ENCODE results near the gene ZBTB20.

Gene ZBTB20

GRCh38 chr3:114565216-114565615 is 581.9 kb downstream of the ZBTB20 start:
- TF ChIP-seq EZH2phosphoT487 (IDR thresholded peaks at IDR 0.05; ENCODE audit: low read length) (no peak), EZH2 (optimal IDR thresholded peaks at IDR 0.05; ENCODE audit: low read depth, low read length) (no peak)
- TF ChIP-seq, protein P1, sequence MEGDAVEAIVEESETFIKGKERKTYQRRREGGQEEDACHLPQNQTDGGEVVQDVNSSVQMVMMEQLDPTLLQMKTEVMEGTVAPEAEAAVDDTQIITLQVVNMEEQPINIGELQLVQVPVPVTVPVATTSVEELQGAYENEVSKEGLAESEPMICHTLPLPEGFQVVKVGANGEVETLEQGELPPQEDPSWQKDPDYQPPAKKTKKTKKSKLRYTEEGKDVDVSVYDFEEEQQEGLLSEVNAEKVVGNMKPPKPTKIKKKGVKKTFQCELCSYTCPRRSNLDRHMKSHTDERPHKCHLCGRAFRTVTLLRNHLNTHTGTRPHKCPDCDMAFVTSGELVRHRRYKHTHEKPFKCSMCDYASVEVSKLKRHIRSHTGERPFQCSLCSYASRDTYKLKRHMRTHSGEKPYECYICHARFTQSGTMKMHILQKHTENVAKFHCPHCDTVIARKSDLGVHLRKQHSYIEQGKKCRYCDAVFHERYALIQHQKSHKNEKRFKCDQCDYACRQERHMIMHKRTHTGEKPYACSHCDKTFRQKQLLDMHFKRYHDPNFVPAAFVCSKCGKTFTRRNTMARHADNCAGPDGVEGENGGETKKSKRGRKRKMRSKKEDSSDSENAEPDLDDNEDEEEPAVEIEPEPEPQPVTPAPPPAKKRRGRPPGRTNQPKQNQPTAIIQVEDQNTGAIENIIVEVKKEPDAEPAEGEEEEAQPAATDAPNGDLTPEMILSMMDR (IDR thresholded peaks at IDR 0.05; ENCODE audit: low read length) = no peak
- H3K4me3 ChIP-seq (ENCODE audit: low read length) = no peak overlapping the region
- peak overlapping the region; percentile 1; the same call in 1 of the 2 replicates for H3K4me2 ChIP-seq (ENCODE audit: low read depth, low read length)
- DNase-seq = no peak
- no peaks in the 10 kb centered on the region for H3K9me2 ChIP-seq (replicated peaks; ENCODE audit: insufficient read depth, low read length)
- H3K36me3 ChIP-seq (replicated peaks; ENCODE audit: insufficient read depth, low read length) = no peaks in the 10 kb centered on the region
- no peak overlapping the region for H3K9ac ChIP-seq (ENCODE audit: low read length)
- peaks cover 12% of the 10 kb centered on the region for H3K27me3 ChIP-seq (replicated peaks; ENCODE audit: insufficient read depth, low read length)
- H4K20me1 ChIP-seq (ENCODE audit: insufficient read depth, low read length) = no peaks in the 10 kb centered on the region
- no peak overlapping the region for H3K27ac ChIP-seq (ENCODE audit: low read length)
- no peak overlapping the region for H2AFZ ChIP-seq (ENCODE audit: low read length)
- H3K9me3 ChIP-seq (replicated peaks; ENCODE audit: insufficient read depth, low read length) = no peaks in the 10 kb centered on the region
- peaks cover 12% of the 10 kb centered on the region for H3F3A ChIP-seq (ENCODE audit: insufficient read depth, low read length)
- no peaks in the 10 kb centered on the region for H3K79me2 ChIP-seq (ENCODE audit: low read length)
- peaks cover 22% of the 10 kb centered on the region for H3K4me1 ChIP-seq (ENCODE audit: low read length)

- no peaks in the 10 kb centered on the region for H4K20me1 ChIP-seq (ENCODE audit: insufficient read depth, low read length)
- peaks cover 12% of the 10 kb centered on the region for H3K27me3 ChIP-seq (replicated peaks; ENCODE audit: insufficient read depth, low read length)
- H3K9ac ChIP-seq (ENCODE audit: low read length) = no peak overlapping the region
- peaks cover 12% of the 10 kb centered on the region for H3F3A ChIP-seq (ENCODE audit: insufficient read depth, low read length)
- H3K36me3 ChIP-seq (replicated peaks; ENCODE audit: insufficient read depth, low read length) = no peaks in the 10 kb centered on the region
- H3K79me2 ChIP-seq (ENCODE audit: low read length) = no peaks in the 10 kb centered on the region
- H3K4me1 ChIP-seq (ENCODE audit: low read length) = peaks cover 22% of the 10 kb centered on the region
- no peak overlapping the region for H3K27ac ChIP-seq (ENCODE audit: low read length)
- TF ChIP-seq EZH2phosphoT487 (IDR thresholded peaks at IDR 0.05; ENCODE audit: low read length) (no peak), EZH2 (optimal IDR thresholded peaks at IDR 0.05; ENCODE audit: low read depth, low read length) (no peak)
- TF ChIP-seq, protein P1 (IDR thresholded peaks at IDR 0.05; ENCODE audit: low read length) = no peak
- no peak overlapping the region for H2AFZ ChIP-seq (ENCODE audit: low read length)
- no peak overlapping the region for H3K4me3 ChIP-seq (ENCODE audit: low read length)
- H3K9me3 ChIP-seq (replicated peaks; ENCODE audit: insufficient read depth, low read length) = no peaks in the 10 kb centered on the region
- H3K4me2 ChIP-seq (ENCODE audit: low read depth, low read length) = no peak overlapping the region
- no peak for DNase-seq
- H3K9me2 ChIP-seq (replicated peaks; ENCODE audit: insufficient read depth, low read length) = no peaks in the 10 kb centered on the region
These were observed 583.4 kb downstream of the ZBTB20 start for GRCh38 chr3:114563720-114564119.

- H3K9ac ChIP-seq (ENCODE audit: low read length) = no peak overlapping the region
- no peaks in the 10 kb centered on the region for H4K20me1 ChIP-seq (ENCODE audit: insufficient read depth, low read length)
- TF ChIP-seq, protein P1 (IDR thresholded peaks at IDR 0.05; ENCODE audit: low read length) = no peak
- TF ChIP-seq EZH2 (optimal IDR thresholded peaks at IDR 0.05; ENCODE audit: low read depth, low read length) = no peak
- no peak for TF ChIP-seq EZH2phosphoT487 (IDR thresholded peaks at IDR 0.05; ENCODE audit: low read length)
- peaks cover 3% of the 10 kb centered on the region; the same call in 1 of the 2 replicates for H3K27me3 ChIP-seq (replicated peaks; ENCODE audit: insufficient read depth, low read length)
- no peaks in the 10 kb centered on the region for H3K36me3 ChIP-seq (replicated peaks; ENCODE audit: insufficient read depth, low read length)
- H3K27ac ChIP-seq (ENCODE audit: low read length) = no peak overlapping the region
- no peak for DNase-seq
- no peak overlapping the region for H2AFZ ChIP-seq (ENCODE audit: low read length)
- H3K9me3 ChIP-seq (replicated peaks; ENCODE audit: insufficient read depth, low read length) = no peaks in the 10 kb centered on the region
- peaks cover 12% of the 10 kb centered on the region for H3F3A ChIP-seq (ENCODE audit: insufficient read depth, low read length)
- H3K79me2 ChIP-seq (ENCODE audit: low read length) = no peaks in the 10 kb centered on the region
- H3K9me2 ChIP-seq (replicated peaks; ENCODE audit: insufficient read depth, low read length) = no peaks in the 10 kb centered on the region
- no peak overlapping the region for H3K4me3 ChIP-seq (ENCODE audit: low read length)
- H3K4me2 ChIP-seq (ENCODE audit: low read depth, low read length) = no peak overlapping the region
- peaks cover 22% of the 10 kb centered on the region for H3K4me1 ChIP-seq (ENCODE audit: low read length)
These were observed 584.5 kb downstream of the ZBTB20 start for GRCh38 chr3:114562557-114562956.

Data from MM.1S (cell line).